Activated CD8-positive, alpha-beta memory T cell treated with anti-CD3 and anti-CD28 coated beads, Interleukin-2, amount 50 U/mL, for 48 hours (primary cell): ENCODE results near the gene FRK.

Experiments
- DNase-seq: peaks from one replicate; pipeline ENCODE4 v3.0.0-alpha.2; 2020

FRK gene

DNA sequence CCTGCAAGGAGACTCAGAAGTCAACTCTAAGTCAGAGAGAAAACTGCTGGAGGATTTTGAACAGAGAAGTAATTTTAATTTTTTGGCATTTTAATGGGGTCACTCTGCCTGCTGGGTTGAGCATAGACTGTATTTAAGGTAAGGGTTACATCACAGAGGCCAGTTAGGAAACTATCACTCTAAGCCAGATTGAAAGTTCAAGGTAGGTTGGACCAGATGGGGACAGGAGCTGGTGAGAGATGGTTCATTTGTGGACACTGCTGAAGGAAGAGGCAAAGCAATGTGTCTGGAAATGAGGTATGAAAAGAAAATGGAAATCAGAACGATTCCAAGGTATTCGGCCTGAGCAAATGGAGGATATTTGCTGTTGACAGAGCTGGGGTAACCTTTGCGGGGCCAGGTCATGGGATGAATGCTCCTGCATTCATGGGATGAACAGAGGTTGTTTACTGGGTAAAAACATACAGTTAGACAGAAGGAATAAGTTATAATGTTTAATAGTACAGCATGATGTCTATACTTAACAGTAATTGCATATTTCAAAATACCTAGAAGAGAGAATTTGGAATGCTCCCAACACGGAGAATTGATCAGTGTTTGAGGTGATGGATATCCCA lies 26.9 kb downstream of the FRK start:
- no peak for DNase-seq

DNA sequence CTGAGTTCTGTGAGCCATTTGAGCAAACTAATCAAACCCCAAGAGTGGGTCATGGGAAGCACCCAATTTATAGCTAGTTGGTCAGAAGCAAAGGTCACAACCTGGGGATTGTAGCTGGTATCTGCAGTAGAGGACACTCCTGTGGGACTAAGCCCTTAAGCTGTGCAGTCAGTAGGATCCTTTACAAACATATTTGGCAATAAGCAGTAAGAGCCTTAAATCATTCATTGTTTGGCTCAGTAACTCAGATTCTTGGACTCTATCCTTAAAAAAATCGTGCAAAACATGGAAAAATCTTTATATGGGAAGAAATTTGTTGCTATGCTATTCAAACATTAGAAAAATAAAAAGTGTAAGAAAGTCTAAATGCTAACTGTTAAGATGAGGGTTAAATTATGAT lies 29.9 kb downstream of the FRK start:
- DNase-seq = no peak

DNA sequence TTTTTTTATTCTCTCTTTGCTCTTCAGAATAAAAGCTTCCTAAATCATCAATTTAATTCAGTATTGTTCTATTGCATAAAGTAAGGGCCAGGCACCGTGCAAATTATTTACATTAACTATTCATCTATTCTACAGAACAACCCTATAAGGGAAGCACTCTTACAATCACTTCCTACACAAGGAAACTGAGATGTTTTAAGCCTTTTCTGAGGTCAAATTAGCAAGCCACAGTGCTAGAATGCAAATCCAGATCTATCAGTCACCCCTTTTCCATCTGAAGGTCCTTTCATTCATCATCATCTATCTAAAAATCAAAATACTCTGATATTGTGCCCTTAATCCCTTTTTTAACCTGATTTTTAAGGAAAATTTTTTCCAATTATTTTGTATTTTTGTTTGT lies 31.2 kb downstream of the FRK start:
- no peak for DNase-seq

DNA sequence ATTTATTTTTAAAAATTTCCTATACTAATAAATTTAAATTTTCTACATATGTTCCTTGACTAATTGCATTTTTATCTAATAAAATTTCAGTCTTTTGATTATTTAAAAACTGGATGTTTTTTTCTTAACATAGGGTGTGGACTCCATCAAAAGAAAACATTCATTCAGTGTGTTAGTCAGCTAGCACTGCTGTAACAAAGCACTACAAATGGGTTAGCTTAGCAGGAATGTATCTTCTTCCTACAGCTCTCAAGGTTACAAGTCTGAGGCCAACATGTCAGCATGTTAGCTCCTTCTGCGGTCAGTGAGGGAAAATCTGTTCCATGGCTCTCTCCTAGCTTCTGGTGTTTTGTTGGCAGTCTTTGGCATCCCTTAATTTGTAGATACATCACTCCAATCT lies 32.5 kb downstream of the FRK start:
- DNase-seq = no peak

DNA sequence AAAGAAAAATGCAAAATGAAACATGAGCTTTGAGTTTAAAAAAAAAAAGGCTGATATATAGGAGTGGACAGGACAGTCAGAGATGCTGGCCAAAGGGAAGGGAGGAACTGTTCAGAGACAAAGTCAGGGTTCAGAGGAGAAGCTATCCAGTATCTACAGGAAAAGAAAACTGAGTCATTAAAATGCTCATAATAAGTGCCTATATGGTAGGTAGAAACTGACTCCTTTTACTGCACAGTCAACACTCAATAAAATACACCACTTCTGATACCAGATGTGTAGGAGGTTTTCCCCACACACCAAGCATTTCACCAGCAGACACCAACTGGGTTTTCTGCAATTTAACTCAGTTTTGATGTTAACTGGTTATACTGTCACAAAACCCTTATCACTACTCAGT lies 32.9 kb downstream of the FRK start:
- DNase-seq = no peak

DNA sequence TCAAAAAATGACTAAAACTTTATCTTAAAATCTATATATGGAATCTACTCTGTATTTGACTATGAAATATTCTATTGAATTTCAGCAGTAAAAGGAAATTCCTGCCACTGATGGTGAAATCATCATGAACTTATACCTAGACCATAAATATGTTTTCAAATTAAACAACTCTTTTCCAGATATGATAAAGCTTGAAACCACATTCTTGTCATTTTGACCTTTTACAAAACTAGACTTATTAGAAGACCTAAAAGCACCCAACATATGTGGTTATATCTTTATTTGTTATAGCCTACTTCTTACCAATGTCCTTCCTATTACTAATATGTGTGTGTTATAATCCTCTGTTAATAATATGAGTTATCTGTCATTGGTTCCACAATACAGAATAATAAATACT lies 35.3 kb downstream of the FRK start:
- no peak for DNase-seq

DNA sequence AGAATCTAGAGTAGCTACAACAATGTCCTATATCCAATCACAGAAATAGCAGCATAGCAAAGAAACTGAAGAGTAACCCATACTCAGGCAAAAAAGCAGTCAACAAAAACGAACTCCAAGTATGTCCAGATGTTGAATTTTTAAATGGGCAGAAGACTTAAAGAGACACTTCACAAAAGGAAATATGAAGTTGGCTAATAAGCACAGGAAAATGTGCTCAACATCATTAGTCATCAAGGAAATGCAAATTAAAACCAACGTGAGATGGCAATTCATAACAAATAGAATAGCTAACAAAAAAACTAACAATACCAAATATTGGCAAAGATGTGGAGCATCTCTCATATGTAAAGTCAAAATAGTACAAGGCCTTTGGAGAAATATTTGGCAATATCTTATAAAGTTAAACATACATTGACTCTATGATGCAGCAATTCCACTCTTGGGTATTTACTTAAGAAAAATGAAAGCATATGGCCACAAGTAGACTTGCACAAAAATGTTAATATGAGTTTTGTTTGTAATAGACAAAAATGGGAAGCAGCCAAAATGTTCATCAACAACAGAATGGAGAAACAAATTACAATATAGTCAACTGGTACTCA lies 37.7 kb downstream of the FRK start:
- DNase-seq = no peak

DNA sequence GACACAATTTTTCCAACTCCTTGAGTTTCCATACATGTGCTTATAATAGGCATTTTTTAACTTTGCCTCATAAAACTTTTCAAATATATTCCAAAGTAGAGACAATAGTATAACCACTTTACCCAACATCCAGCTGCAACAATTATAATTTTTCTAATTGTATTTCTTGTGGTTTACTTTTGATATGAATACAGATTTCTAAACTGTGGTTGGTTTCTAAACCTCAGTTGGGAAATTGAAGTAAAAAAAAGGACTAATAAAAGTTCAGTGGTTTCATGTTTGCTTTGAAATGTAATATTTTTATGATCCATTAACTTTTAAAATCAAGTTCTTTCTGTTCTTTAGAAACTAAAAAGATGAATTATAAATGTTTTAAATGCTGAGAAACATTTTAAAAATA lies 40.0 kb downstream of the FRK start:
- no peak for DNase-seq

DNA sequence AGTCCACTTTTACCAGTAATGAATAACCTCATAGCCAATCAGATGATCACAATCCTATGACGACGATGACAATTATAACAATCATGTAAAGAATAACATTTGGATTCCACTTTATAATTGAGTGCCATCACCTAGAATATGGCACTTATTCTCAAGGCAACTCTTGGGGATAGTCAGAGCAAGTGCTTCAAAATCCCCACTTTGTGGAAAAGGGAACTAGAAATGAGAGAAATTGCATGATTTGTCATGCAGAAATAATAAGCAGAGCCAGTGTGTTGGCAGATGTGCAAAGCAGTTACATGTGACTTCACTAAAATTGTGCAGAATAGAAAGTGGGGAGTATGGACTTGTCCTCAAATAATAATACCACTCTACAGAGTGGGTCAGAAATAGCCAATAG lies 41.3 kb downstream of the FRK start:
- no peak for DNase-seq

DNA sequence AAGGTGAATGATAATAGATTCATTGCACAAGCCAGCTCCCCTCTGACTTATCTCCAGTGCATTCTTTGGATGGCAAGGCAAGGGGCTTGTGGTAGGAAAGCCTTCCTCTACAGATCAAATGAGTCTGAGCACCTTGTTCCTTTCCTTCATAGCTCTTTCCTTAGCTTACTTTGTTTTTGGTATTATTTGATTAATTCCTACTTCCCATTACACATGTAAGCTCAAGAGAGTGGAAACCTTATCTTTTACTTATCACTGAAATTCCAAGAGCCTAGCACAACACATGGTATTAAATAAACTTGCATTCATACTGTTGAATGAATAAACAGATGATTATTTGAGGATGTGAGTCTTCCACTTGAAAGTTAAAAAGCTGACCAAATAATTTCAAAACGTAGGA lies 41.7 kb downstream of the FRK start:
- DNase-seq = no peak

DNA sequence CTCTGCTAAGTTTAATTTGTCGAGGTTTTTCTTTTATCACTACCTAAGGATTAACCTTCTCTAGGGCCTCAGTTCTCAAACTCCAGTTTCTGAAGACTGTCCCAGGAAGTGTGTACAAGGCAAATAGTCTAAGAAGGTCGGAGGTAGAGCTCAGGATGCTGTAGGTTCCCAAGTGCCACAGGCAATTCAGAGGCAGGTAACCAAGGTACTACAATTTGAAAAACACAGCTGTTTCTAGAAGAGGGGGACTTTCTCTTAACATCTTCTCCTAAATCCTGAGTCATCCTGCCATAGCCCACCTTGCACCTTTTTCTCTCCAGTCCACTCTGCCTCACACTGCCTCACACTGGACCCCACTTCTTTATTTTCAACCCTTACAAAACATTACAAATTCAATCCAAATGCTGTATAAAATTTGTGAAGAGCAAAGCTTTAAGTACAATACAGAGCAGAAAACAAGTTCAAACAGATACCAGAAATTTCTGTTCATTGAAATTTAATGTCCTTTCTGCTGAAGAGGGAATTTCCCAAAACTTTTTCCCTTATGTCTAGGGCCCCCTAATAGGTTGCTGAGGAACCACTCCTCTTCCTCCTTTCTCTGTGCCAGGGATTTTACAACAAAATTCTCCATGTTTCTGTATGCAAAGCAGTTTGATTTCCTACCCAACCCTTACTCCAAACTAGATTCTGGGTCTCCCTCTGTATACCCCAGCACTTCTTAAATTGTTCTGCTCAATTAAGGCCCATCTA lies 43.0 kb downstream of the FRK start:
- DNase-seq = no peak

DNA sequence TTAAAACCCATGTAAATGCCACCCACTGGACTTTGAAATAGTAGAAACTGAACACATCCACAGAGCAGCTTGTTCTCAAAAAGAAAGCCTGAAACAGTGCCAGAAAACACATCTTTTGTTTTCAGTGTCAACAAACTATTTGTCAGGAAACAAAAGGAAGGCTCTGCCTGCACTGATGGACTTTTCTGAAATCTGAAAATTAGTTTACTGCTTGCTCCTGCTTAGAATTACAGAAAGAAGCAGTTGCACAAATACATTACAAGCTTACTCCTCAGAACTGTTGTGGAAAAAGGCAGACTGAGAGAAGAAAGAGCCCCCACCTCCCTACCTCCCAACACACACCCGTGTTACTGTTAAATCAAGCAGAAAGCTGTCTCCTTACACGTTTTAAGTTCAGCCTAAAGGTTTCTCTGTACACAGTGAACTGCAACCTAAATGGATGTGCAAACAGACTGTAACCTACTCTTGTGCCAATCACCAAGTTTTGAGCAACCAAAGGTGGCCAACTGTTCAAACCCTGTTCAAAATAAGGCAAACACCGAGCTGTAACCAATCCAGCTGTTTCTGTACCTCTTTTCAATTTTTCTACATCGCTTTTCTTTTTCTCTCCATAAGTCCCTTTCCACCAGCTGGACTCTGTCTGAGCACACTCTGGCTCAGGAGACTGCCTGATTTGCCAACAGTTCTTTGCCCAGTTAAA lies 43.7 kb downstream of the FRK start:
- no peak for DNase-seq

DNA sequence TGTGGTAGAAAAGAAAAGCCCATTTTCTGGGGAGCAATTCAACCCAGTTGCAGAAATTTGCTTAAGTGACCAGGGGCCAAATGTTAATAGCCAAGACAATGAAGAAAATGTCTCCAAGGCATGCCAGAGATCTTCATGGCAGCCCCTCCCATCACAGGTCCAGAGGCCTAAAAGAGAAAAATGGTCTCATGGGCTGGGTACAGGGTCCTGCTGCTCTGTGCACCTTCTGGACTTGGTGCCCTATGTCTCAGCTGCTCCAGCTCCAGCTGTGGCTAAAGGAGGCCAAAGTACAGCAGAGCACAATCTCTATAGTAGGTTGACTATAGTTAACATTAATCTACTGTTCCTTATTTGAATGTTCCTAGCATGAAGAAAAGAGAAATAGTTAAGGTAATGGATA lies 44.7 kb downstream of the FRK start:
- DNase-seq = no peak

DNA sequence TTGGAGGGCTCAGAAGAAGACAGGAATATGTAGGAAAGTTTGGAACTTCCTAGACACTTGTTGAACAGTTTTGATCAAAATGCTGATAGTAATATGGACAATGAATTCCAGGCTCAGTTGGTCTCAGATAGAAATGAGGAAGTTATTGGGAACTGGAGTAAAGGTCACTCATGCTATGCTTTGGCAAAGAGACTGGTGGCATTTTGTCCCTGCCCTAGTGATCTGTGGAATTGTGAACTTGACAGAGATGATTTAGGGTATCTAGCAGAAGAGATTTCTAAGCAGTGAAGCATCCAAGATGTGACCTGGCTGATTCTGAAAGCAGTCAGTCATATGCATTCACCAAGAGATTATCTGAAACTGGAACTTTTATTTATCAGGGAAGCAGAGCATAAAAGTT lies 45.1 kb downstream of the FRK start:
- no peak for DNase-seq

DNA sequence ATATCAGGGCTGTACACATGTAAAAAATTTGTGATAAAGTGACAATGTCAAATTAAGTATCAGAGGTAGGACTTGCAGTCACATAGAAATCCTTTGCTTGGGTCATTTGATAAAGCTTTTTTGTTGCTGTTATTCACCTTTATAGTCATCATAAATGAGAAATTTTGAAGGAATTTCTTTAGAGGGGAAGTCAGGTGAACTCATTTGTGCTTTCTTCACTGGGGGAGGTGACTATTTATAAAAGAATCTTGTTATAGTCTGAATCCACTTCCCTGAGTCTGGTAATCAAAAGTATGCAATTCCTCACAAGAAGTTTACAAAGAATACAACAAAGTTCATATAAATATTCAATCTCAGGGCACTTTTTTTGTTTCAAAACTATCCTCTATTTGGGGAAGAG lies 47.7 kb downstream of the FRK start:
- no peak for DNase-seq

DNA sequence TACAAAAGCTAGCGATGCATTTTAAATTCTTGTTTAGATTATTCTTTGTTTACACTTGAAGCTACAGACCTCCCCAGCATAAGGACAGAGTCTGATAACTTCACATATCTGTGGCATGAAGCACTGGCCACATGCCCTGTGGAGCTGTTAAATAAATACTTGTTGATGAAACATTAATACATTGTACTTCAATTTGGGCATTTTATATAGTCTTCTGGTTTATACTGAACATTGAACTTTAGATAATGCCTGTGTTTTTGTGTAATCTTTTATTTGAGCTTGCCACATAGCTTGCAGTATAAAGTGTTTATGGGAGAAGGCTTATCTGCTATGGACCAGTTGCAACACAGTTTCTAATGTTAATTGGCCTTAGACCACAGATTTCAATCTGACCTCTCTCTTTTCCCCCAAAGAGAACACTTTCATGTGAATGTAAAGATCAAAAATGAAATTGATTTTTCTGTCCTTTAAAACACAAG lies 48.2 kb downstream of the FRK start:
- no peak for DNase-seq

DNA sequence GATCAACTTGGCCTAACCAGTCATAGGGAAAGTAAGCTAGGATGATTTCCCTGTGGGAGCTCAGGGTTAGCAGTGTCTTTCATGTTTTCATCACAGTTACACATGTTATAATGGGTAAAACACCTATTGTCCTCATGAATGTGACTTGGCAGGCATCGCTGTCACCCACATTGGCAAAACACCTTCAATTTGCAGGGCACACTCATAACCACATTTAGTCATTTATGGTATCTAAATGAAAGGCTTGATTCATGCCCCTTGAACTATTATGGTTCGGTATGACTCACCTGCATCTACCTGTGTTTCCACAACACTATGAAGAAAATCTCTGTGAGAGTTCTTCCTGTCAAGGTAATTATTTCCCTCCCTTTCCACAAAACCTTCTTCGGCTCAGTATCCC lies 49.2 kb downstream of the FRK start:
- DNase-seq = no peak

DNA sequence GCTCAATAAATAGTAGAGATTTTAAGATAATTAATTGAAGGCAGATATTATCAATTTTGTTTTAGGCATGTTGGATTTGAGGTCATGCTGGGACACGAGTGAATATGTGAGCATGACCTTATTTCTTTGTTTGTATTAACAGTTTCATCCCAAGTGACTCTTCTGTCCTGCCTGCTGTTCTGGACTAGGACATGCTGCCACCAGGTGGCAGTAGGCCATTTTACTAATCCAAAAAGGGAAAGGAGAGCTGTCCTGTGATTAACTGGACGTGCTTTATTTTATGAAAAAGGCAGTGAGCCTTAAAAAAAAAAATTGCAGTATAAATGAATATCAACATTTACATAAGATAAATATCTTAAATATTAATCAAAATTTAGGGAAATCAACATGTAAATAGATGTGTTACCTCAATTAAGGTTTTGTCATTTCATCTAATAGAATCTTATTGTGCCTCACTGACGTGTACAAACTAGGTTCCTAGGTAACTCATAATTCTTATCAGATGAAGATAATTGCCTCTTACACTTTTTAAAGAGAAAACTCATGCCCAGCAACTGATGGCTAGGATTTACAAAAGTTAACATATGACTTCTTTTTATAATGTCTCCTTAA lies 49.8 kb downstream of the FRK start:
- DNase-seq = peak; percentile 60

DNA sequence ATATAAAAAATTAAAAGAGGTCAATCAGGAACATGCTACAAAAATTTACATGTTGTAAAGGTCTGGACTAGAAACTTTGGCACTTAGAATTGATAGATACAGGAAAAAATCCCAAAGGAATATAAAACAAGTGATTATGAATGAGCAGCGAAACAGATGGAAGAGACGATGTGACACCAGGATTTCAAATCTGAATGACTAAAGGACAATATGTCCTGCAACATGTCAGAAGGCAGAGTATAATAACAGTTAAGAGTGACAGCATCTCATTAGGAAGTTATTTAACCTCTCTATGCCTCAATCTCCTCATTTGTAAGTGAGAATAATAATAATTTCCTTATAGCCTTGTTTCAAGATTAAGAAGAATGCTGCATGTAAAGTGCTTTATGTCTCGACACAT lies 50.3 kb downstream of the FRK start:
- DNase-seq = no peak

DNA sequence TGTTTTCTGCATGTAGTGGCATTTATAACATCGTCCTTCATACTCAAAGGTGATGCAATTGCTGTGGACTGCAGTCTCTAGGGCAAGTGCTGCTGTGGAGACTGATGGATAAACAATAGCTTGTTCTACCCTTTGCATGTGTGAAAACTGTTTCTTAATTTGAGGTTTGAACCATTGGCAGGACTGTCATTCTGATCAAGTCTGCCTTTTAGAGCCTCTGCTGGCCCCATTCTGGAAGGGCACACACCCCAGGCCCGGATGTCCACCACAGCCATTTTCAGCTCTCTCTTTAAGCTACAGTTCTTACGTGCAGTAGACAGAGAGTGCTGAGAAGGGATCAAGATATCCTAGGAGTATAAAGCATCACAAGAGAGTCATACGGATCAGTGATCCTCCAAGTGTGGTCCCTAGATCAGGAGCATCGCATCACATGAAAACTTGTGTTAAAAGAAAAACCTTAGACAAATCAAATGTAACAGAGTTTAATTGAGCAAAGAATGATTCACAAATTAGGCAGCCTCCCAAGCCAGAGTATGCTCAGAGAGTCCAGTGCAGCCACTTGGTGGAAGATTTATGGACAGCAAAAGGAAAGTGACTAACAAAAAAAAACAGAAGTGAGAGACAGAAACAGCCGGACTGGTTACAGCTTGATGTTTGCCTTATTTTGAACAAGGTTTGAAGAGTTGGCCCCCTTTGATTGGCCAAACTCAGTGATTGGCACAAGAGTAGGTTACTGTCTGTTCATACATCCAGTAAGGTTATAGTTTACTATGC lies 52.0 kb downstream of the FRK start:
- DNase-seq = no peak

DNA sequence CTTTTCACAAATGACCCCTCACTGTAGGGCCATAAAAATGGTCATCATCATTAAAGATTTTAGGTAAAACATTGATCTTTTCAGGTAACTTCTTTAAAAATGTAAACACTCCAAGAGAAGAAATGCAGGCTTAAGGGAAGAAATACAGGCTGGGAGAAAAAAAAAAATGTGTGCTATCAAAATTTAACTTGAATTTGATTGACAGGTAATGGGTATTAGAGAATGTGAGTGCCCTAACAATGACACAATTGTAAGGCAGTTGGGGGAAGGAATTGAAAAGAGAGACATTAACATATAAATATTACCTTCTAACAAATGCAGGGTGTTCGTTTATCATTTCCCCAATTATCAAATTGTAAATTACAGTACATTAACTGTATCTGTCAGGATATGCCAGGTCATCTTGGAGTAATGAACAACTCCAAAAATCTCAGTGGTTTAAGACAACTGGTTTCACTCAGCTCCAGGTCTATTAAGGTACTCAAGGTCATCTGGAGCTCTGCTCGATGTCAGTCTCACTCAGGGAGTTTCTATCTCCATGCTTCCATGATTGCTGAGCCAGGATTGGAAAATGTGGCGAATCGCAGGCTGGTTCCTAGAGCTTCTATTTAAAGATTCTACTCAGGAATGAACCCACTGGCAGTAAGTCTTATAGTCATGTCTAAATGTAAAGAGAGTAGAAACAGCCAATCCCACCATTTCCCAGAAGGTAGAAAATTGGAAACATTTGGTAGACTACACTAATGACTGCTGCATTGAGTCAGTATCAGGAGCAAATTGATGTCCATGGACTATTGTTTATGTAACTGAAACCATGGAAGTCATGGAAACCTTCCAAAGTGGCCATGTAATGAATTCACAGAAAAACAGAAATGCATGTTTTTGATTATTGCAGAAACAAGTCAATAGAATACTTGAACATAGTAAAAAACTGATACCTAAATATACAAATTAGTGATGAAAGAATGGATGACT lies 55.6 kb downstream of the FRK start:
- DNase-seq = no peak
